Hematopoietic multipotent progenitor cell treated with erythropoietin and hydrocortisone succinate and interleukin-3 and kit ligand, for 6 days (in vitro differentiated cells): ENCODE results near the gene MYCBP2.
A peak's percentile ranks its signal among the peaks of the same experiment; 100 is the strongest.
"Not testable (repeated sequence)": the region's sequence is repeated elsewhere in the genome, so short reads cannot be mapped to it uniquely, and the experiment has no call there.

Source experiments
- DNase-seq: peaks from one replicate; pipeline ENCODE4 v3.0.0-alpha.2; 2015

Gene MYCBP2

GRCh38 chr13:77026861-77027621, 299.9 kb downstream of the MYCBP2 start, which contains the start of gene FBXL3:
FBXL3 (minus strand) TSS chr13:77027159; CDS start chr13:77021860, 5,299 bp downstream.
- DNase-seq = peak; percentile 88

DNA sequence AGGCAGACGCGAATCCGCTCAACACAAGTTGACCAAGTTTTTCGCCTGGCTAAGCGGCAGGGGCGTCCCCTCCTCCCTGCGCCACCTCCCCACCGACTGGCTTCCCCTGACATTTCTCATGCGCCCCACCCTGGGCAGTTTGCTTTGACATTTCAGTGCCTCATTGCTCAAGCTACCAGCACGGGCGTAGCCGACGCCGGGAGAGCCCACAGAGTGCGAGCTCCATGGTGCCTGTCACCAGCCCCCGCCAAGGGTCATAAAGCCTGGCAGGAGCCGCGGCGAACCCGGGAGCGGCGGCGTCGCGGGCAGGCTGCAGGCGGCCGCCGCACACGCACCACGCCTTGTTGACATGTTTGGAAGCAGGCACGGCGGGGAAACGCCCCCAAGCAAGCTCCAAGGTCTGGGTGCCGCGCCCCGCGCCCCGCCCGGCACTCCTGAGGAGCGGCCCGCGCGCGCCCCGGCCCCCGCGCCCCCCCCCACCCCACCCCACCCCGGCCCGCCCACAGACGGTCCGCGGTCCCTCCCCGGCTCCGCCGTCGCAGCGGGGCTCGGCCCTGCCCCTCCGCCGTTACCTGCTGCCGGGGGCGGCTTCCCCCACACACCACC, 300.5 kb downstream of the MYCBP2 start:
- DNase-seq = peak; percentile 92

GRCh38 chr13:77022341-77022740, 304.6 kb downstream of the MYCBP2 start:
- DNase-seq = no peak

GRCh38 chr13:77019756-77020155, 307.1 kb downstream of the MYCBP2 start:
- DNase-seq = no peak

GRCh38 chr13:77016888-77017623, 309.8 kb downstream of the MYCBP2 start:
- no peak for DNase-seq

- no peak for DNase-seq
These were observed 310.6 kb downstream of the MYCBP2 start for GRCh38 chr13:77016251-77016812.

GRCh38 chr13:77014906-77015685, 311.8 kb downstream of the MYCBP2 start:
- DNase-seq = no peak

- no peak for DNase-seq
These were observed 312.9 kb downstream of the MYCBP2 start for GRCh38 chr13:77013853-77014542.

DNA sequence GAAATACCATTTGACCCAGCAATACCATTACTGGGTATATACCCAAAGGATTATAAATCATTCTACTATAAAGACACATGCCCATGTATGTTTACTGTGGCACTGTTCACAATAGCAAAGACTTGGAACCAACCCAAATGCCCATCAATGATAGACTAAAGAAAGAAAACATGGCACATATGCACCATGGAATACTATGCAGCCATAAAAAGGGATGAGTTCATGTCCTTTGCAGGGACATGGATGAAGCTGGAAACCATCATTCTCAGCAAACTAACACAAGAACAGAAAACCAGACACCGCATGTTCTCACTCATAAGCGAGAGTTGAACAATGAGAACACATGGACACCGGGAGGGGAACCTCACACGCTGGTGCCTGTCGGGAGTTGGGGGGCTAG, 317.2 kb downstream of the MYCBP2 start:
- DNase-seq = not testable (repeated sequence)

- no peak for DNase-seq
These were observed 317.9 kb downstream of the MYCBP2 start for GRCh38 chr13:77009011-77009410.

DNA sequence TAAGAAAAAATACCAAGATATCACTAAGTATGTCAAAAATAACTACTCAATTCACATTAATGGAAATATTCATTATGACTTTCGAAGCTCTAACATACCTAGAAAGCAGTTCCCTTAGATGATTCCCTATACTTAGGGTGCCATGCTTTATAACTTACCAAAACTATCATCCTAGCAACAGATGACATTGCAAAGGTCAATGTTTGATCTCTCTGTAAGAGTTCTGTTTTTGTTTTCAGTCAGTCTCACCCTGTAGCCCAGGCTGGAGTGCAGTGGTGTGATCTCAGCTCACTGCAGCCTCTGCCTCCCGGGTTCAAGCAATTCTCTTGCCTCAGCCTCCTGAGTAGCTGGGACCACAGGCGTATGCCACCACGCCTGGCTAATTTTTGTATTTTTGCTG, 318.6 kb downstream of the MYCBP2 start:
- DNase-seq = not testable (repeated sequence)

- DNase-seq = peak; percentile 59
These were observed 324.2 kb downstream of the MYCBP2 start for GRCh38 chr13:77002590-77003190.

DNA sequence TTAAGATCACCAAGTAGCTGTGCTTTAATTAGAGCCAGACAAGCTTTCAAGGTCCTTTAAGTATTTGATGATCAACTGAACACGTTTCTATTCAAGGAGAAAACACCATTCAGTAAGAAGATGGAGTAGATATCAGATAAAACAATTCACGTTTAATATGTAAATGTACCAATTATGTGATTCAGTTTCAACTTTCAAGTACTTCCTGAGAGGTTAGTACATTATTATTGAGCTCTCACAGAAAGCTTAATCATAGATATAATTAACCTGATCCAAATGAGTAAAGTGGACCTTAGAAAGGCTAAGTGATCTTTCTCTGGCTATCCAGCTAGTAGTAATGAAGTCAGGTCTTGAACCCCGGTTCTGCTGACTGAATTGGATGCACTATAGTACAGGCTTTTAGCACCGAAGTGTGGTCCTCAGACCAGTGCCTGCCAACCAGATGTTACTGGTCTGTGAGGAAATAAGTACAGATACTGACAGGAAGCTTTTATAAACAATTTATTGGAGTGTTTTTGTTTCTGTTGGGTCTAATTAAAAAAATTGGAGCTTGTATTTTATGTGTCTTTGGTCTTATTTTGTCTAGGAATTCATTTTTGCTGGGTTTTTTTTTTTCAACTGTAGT, 324.8 kb downstream of the MYCBP2 start:
- no peak for DNase-seq

DNA sequence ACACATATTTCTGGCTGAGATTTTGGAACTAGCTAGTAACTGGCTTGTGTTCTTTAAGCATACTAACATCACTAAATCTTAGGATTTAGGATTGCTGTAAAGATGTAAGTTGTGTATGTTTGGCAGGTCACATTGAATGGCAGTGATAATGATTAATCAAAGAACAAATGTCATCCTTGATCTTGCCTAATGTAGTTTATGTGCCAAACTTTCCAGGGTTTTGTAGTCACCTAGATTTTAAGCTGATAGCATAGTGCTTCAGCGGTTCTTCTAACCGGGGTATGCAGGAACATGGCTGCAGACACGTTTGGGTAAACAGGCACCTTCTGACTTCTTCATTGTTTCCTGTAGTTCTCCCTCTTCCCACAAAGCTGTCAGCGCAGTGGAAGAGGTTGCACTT, 325.4 kb downstream of the MYCBP2 start:
- no peak for DNase-seq

DNA sequence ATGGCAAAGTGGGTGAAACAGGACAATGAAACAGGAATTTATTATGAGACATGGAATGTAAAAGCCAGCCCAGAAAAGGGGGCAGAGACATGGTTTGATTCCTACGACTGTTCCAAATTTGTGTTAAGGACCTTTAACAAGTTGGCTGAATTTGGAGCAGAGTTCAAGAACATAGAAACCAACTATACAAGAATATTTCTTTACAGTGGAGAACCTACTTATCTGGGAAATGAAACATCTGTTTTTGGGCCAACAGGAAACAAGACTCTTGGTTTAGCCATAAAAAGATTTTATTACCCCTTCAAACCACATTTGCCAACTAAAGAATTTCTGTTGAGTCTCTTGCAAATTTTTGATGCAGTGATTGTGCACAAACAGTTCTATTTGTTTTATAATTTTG, 326.4 kb downstream of the MYCBP2 start:
- no peak for DNase-seq
